CD4-positive, alpha-beta T cell treated with Interleukin-17A for 4 hours (primary cell): ENCODE measurements around the gene SIRT3.
"Not testable (repeated sequence)": the region's sequence is repeated elsewhere in the genome, so short reads cannot be mapped to it uniquely, and the experiment has no call there.

Experiments
- DNase-seq: peaks from one replicate; pipeline ENCODE4 v3.0.0-alpha.2; 2020; ENCODE audit warnings: mixed read lengths

The SIRT3 gene

DNA sequence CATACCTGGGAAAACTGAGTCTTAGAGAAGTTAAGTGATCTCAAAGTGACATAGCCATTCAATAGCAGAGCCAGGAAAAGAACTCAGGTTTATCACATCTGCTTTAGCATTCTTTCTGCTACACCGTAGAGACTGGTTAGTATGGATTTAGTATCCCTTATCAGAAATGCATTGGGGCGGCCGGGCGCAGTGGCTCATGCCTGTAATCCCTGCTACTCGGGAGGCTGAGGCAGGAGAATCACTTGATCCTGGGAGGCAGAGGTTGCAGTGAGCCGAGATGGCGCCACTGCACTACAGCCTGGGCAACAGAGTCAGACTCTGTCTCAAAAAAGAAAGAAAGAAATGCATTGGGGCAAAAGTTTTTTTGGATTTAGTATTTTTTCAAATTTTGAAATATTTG is 2.2 kb upstream of the SIRT3 start:
- DNase-seq: not testable (repeated sequence)

DNA sequence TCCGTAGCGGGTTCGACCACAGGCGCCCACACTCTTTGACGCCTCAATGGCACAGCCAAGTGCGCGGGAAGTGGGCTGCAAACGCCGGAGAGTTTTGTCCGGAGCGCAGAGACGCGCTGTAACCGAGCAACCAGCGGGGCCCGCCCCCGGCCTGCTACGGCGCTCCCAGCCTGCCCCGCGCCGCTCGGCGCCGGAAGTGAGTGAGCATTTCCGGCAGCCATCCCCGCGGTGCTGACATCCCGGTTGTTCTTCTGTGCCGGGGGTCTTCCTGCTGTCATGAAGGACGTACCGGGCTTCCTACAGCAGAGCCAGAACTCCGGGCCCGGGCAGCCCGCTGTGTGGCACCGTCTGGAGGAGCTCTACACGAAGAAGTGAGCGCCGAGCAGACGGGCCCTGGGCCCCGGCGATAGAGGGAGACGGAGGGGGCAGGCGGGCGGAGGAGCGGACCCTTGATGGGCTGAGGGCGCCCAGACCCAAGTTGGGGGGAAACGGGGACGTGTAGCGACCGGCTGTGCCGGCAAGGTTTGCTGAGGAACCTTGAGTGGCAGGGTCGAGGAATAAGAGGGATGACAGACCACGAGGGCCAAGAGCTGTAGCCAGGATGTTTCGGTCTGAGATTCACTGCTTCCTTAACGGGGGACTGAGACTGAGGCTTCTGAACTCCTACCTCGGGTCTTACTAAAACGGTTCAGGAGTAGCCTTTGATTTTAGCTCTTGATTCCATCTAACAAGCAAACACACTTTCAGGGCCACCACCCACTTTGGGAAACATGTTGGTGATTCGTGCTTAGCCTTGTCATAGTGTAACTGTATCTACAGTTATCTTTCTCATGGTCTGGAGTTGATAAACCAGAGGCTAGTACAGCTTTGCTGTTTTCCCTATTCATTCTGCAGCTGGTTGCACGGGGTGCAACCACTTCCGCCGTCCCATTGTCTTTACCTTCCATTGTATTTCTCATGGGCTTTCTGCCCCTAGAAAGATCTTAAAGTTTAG is 929 bp upstream of the SIRT3 start, which contains the start of gene PSMD13:
PSMD13 (plus strand) TSS at position 203 of the 994 bp plus-strand sequence; CDS start at position 277, 74 bp downstream.
- DNase-seq: peak; percentile 87

DNA sequence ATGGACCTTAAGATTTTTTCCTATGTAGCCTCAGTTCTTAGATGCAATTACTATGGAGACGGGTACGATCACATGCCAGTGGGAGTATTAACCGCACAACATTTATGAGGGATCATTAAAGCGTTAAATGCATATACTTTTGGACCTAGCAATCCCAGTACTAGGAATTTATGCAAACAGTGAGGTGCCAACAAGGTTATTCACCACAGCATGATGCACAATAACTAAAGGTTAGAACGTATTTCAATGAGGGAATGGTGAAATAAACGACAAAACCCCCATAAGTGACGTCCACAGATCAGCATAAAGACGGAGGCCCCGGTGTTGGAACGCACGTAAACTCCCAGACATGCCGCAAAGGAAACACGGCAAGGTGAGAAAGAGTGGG is 539 bp downstream of the SIRT3 start:
- DNase-seq: peak; percentile 64

DNA sequence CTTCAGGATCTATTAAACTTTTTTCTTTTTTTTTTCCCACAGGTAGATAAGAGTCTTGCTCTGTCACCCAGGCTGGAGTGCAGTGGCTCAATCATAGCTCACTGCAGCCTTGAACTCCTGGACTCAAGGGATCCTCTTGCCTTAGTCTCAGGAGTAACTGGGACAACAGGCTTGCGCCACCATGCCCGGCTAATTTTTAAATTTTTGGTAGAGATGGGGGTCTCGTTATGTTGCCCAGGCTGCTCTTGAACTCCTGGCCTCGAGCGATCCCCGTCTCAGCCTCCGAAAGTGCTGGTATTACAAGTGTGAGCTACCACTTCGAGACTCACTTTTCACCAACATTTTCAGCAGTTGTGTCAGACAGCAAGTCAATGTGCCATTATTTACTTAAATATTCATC is 962 bp downstream of the SIRT3 start:
- no peak for DNase-seq

DNA sequence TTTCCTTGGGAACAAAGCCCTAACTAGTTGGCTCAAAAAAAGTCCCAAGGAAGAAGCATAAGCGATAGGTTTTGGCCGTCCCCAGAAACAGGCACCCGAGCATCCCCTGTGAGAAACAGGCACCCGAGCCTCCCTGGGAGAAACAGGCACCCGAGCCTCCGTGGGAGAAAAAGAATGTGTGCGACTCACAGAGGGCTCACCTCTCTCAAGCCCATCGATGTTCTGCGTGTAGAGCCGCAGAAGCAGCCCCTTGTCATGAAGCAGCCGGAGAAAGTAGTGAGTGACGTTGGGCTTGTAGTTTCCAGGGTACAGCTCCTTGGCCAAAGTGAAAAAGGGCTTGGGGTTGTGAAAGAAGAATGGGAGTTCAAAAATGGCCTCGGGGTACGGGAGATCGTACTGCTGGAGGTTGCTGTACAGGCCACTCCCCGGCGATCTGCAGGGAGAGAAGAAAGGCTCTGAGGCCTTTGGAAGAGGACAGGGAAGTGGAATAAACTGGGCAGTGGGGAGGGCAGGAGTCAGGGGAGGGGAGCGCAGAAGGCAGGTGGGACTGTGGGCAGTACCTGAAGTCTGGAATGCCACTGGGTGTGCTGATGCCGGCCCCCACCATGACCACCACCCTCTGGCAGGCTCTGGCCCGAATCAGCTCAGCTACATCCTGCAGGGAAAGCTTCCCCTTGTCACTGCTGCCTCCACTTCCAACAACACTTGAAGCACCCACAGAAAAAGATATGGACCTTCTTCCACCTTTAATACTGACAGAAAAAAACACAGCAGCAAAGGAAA is 3.2 kb downstream of the SIRT3 start:
- no peak for DNase-seq

DNA sequence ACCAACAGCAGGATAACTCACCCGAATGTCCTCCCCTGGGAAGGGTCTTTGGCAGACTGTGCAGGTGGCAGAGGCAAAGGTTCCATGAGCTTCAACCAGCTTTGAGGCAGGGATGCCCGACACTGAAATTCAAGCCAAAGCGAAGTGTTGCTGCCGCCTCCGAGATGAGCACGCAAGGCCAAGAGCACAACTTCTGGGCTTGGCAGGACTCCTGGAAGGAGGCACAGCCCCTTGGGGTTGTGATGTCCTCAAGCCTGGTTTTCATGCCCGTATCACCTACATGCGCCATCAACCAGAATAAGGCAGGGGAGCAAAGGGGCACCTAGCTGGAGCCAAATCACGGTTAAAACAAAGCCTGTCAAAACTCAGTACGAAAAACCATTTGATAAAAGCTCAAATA is 5.7 kb downstream of the SIRT3 start:
- DNase-seq: no peak

DNA sequence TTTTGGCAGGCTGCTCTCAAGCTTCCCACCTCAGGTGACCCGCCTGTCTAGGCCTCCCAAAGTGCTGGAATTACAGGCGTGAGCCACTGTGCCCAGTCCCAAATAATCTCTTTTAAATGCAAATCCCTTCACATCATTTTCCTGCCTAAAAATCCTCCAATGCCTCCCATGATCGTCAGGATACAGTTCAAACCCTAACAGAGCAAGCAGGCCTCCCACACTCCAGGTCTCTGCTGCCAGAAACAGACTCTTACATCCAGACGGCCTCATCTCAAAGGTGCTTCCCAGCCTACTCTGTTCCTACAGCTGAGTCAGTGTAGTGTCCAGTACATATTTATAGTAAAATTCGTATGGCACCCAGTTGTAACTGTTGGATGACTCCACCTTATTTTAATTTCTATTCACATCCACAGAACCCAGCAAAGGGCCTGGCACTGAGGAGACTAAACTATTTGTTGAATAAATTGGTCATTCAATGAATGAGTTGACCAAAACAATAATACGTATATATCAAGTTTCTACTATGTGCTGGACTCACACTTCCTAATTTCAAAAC is 8.2 kb downstream of the SIRT3 start:
- no peak for DNase-seq

DNA sequence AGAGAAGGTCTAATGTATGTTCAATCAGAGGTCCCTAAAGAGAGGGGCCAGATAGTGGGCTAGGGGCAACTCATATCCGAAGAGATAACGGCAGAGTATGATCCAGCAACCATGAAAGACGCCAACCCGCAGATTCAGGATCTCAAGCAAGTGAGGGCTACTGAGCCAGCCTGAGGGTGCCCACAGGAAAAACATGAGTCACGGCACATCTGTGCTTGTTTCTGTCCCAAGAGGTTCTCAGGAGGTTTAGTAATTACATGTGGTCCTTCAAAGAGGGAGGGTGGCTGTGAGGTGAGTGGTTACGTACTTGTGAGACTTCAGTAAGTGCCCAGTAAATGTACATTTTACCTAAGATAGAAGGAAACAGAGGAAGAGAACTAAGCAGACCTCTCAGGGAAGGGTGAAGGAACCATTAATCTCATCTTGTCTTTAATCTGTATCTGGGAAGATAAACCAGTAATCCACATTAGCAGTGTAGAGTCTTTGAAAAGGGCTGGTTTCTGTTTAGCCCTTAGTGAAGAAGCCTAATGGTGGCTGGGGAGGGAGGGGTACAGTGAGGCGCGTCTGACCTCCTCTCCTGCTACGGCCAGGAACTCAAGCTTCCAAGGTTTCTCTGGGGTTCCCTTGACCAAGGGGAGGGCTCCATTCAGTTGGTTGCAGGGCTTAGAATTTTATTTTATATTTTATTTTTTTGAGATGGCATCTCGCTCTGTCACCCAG is 10.2 kb downstream of the SIRT3 start:
- no peak for DNase-seq

DNA sequence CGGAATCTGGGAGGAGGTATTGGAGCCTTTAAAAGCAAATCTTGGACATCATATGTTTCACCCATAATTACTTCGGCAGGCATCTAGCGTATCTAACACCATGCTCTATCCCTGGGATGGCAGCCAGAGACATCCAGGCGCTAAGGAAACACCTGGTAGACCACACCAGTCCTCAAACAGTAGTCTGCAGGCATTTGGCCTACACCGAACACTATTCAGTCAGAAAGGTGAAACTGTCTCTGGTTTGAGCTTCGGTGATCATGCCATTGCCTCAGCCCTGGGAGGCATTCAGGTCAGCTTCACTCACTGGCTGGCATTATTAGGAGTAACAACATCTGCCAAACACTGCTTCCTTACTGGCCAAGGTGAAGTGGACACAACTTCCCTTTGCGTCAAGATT is 11.7 kb downstream of the SIRT3 start:
- DNase-seq: no peak

DNA sequence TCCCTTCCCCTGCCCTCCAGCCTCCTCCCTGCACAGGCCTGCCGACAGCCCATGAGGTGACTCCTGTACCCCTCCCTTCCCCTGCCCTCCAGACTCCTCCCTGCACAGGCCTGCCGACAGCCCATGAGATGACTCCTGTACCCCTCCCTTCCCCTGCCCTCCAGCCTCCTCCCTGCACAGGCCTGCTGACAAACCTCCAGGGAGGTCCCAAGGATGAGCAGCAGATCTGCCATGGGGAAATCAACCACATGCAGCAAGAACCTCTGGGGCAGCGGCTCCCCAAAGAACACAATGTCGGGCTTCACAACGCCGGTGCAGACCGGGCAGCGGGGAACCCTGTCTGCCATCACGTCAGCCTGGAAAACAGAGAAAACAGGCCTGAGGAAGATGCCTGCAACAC is 12.3 kb downstream of the SIRT3 start:
- DNase-seq: no peak

DNA sequence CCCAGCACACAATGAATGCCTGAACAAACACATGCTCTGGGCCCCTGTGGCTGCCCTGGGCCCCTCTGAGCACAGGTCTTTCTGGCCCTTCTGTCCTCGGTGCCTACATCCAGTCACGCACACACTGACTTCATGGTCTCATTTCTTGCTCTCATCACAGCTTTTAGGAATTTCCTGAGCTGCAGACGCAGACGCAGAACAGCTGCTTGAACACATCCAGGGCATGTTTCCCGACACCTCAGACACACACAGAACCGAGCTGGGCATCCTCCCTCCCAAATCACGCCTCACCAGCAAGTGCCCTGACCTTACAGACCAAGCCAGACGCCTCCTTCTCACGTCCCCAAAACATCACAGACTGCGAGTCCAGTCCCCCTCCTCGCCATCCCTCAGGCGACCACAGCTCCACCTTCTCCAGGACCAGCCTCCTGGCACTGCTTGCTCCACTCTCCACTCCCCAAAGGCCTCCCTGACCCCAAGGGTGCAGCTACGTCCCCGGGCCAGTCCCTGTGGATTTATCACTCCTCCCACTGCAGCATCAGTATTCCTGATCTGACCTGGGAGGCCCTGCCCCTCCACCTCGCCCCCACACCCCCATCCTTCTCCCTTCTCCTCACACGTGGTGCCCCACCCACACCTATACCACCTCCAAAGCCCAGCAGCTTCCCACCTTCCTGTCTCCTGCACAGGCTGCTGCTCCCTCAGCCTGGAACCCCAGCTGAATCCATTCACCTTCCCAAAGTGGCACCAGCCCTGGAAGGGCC is 12.9 kb downstream of the SIRT3 start:
- DNase-seq: no peak

DNA sequence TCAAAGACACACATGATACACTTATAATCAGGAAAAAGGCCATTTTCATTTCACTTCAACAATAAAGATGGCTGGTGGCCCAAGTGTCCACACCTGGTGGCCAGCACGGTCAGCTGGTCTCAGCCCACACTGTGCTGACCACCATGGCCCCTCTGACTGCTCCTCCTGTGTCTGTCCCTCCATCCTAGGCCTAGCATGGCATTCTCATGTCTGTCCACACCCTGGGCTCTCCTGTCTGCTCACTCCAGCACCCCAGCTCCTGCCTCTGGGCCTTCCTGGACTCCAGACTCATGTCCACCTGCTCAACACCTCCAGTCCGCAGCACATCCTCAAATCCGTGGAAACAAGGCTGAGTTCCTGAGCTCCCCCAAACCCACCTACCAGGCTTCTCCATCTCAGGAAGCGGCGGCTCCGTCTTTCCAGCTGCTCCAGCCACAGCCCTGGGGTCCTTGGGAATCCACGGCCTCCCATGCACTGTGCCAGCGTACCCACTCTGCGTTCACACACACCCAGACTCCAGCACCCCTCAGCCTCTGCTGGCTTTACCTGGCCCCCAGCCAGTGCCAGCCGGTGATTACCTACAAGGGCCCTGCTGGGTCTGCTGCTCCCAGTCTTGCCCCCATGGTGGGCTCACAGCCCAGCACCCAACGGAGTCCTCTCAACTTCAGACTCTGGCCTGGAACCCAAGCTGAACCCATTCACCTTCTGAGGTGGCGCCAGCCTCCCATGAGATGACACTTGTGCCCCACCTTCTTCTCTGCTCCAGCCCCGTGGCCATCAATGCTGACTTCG is 13.9 kb downstream of the SIRT3 start:
- DNase-seq: no peak

DNA sequence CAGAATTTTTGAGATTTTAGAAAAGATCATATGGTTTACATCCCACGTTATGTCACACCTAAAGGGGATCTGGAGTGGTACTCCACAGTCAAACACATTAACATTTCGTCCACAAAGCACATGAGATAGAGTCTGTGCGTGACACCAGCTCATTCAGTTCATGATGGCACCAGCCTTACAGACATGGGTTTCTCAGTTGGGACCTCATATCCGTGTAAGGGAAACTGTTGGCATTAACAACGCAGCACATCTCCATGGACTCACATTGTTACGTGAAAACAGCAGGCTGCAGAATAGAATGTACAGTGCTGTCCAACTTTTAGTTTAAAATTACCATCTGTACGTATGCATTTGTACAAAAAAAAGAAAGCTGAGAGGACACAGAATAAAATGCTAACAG is 14.6 kb downstream of the SIRT3 start:
- no peak for DNase-seq

DNA sequence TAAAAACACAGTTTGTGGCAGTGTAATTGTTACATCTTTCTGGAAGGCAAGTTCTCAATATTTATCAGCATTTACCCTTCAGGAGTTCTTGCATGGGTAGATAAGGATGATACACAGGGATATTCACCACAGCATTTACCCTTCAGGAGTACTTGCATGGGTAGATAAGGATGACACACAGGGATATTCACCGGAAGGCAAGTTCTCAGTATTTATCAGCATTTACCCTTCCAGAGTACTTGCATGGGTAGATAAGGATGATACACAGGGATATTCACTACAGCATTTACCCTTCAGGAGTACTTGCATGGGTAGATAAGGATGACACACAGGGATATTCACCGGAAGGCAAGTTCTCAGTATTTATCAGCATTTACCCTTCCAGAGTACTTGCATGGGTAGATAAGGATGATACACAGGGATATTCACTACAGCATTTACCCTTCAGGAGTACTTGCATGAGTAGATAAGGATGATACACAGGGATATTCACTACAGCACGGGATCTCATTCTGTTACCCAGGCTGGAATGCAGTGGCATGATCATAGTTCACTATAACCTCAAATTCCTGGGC is 15.4 kb downstream of the SIRT3 start:
- not testable (repeated sequence) for DNase-seq

DNA sequence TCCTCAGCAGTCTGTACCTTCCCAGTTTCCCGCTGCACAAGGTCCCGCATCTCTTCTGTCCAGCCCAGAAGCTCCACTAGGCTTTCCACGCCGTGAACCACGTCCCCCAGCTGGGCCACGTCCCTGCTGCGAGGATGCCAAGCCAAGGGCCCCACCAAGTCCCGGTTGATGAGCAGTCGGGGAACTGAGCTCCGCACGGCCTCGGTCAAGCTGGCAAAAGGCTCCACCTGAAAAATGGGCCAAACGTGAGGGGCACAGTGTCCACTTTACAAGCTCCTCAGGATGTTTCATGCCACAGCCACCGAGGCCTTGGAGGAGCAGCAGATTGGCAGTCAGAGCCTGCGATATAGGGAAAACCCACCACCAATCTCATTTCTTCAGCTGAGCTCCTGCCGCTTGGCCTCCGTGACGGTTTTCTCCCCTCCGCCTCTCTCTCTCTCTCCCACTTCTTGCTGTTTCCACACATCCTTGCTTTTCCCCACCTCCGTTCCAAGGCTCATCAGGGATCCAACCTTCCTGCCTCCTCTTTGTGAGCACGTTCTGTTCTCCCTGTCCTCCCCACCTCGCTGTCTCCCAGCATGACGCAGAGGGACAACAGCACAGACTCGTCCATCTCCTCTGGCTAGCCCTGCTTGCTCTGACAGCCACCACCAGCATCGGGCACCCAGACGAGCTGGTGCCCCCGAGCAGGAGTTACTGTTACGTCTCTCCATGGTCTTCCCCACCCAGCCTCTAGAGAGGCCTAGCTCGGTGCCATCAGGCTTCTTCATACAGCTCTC is 17.1 kb downstream of the SIRT3 start:
- no peak for DNase-seq

DNA sequence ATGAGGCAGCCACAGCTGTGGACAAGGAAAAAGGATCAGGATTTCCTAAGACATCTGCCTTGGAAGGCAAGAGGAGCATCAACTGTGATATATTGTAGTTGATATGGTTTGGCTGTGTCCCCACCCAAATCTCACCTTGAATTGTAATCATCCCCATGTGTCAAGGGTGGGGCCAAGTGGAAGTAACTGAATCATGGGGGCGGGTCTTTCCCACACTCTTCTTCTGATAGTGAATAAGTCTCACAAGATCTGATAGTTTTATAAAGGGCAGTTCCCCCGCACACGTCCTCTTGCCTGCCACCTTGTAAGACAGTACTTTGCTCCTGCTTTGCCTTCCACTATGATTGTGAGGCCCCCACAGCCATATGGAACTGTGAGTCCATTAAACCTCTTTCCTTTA is 18.4 kb downstream of the SIRT3 start:
- no peak for DNase-seq

DNA sequence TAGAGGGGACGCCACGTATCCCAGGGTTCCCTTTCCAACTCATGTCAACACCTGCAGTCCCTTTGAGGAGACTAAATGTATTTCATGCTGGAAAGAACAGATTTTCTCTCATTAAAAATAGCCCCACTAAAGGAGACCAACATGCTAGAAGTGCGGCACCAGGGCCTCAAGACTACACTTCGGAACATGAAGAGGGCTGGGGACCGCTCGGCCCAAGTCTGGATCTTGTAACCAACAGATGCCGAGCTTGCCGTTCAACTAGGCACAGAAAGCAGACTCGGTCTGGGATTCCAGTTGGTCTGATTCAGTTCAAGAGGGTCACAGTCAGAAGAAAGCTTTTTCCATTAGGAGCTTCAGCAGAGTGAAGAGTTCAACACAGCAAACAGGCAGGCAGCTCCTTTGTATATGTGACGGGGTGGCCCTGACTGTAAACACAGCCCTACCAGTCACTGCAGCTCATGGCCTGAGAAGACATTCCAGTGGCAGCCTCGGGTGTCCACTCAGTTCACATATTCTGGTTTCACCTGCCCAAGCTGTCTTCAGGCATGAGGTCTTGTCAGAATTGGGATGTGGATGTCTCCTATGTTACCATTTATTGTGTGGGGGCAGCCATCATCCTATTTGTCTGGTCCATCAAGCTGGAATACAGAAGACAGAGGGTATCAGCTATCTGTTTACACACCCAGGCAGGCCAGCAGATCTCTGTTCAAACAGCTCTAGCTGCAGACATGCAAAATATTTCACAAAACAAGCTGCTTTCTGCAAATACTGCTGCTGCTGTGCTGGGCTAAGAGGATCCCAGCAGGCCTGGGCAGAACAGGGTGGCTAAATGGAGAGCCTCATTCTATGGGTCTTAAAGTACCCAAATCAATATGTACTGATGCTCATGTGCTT is 19.8 kb downstream of the SIRT3 start:
- no peak for DNase-seq

DNA sequence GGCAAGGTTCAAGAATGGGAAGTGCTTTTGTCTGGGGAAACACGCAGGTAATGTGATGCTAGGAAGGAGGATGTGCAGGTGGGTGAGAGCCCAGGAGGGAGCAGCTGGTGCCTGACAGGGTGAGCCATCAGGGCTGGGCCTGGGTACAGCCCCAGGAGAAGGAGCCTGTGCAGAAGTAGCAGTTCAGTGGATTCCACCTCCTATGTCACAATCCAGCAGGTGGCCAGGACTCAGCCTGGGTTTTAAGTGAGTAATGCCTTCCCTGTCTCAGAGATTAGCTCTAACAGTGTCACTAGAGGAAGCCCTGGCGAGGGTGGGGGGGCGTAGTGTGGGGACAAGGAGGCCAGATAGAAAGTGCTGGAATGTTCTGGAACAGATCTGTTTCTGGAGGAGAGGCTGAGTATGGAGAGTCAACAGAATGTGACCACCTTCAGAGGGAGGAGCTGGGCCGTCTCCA is 20.5 kb downstream of the SIRT3 start:
- DNase-seq: no peak

DNA sequence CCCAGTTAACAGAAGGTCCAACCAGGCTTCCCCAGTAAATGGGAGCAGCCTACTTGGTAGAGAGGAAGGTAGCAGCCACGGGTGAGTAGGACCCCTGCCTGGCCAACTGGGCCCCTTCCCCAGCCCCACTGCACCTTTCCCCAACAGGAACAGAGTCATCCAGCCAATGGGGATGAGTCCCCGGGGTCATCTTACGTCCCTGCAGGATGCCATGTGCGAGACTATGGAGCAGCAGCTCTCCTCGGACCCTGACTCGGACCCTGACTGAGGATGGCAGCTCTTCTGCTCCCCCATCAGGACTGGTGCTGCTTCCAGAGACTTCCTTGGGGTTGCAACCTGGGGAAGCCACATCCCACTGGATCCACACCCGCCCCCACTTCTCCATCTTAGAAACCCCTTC is 22.1 kb downstream of the SIRT3 start:
- no peak for DNase-seq
